Endometrial microvascular endothelial cells (primary cell): ENCODE data around the gene CYSRT1. TPM values are rescaled to one million over a fixed set of nuclear protein-coding genes. Genes with fewer than 3 reads are reported as not detected.
"Not testable (repeated sequence)": the region's sequence is repeated elsewhere in the genome, so short reads cannot be mapped to it uniquely, and the experiment has no call there.

Source experiments
- in situ Hi-C: cut with HindIII; loops from 2 replicates; pipeline ENCODE4 v1.10.0; 2017; ENCODE audit warnings: low sequenced_read_pairs, low pct_unique_long_range_greater_than_20kb; ENCODE audit errors: inconsistent ontology term
- total RNA-seq: library from RNA; depleted of rRNA; stranded (reverse); fragments of >200 nt; gene quantifications from one replicate; pipeline ENCODE4 v1.2.3, GENCODE V29; 2015; ENCODE audit errors: inconsistent ontology term

Gene CYSRT1
- total RNA-seq, 1 donor from 2014 or later, result not detected

DNA sequence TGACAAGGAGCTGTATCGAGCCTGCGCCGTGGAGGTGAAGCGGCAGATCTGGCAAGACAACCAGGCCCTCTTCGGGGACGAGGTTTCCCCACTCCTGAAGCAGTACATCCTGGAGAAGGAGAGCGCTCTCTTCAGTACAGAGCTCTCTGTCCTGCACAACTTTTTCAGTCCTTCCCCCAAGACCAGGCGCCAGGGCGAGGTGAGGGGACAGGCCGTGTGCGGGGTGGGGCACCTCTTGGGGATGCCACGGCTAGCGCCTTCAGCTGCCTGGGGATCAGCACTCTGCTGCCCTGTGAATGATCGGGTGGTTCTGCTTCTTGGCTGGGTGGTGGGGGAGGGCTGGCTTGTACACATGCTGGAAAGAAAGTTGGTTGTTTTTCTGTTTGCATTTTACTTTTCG, 31.9 kb downstream of the CYSRT1 start:
- in situ Hi-C loops, result no loop called here

GRCh38 chr9:137262173-137262908, 37.4 kb downstream of the CYSRT1 start:
- in situ Hi-C loops, result not testable (repeated sequence)

DNA sequence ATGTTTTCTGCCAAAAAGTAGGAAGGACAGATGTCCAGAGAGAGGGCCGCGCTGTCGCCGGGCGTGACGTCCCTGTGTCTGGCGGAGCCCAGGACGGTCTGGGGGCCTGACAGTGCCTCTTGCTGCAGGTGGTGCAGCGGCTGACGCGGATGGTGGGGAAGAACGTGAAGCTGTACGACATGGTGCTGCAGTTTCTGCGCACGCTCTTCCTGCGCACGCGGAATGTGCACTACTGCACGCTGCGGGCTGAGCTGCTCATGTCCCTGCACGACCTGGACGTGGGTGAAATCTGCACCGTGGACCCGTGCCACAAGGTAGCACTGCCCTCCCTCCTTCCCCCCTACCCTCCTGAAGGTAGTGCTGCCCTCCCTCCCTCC, 37.9 kb downstream of the CYSRT1 start:
- in situ Hi-C loops, result no loop called here

DNA sequence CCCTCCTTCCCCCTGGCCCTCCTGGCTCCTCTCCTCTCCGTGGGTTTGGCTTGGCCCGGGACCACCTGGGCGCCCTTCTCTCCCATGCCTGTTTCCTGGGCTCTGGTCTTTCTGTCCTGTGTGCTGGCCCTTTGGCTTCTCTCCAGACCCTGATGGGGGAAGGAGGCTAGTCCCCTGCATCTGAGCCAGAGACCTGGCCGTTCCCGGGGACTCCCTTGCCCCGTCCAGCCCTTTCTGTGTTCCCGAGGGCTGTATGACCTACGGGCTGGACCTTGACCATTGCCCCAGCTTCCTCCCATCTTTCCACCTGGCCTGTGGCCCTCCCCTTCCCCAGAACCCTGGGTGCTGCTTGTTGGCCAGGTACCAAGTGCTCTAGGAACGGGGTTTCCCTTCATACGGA, 38.5 kb downstream of the CYSRT1 start:
- in situ Hi-C loops, result no loop called here

DNA sequence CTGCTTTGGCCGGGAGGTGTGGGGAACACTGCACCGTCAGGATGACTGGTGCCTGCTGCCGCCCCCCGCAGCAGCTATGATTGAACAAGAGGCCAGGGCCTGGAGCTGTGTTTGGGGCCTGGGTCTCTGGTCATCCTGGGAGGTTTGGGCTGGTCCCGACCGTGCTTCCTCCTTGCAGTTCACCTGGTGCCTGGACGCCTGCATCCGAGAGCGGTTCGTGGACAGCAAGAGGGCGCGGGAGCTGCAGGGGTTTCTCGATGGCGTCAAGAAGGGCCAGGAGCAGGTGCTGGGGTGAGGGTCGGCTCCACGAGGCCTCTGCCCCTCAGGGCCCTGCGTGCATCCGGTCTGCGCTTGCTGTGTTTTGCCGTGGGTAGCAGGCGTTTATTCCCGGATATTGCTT, 39.1 kb downstream of the CYSRT1 start:
- in situ Hi-C loops, result no loop called here

DNA sequence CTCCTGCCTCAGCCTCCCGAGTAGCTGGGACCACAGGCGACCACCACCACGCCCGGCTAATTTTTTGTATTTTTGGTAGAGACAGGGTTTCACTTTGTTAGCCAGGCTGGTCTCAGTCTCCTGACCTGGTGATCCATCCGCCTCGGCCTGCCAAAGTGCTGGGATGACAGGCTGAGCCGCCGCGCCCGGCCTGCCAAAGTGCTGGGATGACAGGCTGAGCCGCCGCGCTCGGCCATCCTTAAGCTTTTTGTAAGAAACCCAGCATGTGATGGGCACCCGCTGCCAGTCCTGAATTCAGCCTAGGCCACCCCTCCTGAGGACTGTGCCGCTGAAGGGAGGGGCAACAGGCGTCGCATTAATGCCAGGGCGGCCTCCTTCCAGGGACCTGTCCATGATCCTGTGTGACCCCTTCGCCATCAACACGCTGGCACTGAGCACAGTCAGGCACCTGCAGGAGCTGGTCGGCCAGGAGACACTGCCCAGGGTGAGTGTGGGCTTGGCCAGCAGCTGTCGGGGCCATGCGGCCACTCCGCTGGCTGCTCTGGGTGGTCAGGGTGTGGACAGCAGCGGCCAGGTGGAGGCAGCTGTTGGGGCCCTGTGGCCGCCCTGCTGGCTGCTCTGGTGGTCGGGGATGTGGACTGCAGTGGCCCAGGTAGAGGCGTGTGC, 40.7 kb downstream of the CYSRT1 start:
- in situ Hi-C loops, result no loop called here

GRCh38 chr9:137266162-137266527, 41.2 kb downstream of the CYSRT1 start:
- in situ Hi-C loops, result no loop called here

GRCh38 chr9:137266585-137267453, 41.8 kb downstream of the CYSRT1 start:
- in situ Hi-C loops, result no loop called here

DNA sequence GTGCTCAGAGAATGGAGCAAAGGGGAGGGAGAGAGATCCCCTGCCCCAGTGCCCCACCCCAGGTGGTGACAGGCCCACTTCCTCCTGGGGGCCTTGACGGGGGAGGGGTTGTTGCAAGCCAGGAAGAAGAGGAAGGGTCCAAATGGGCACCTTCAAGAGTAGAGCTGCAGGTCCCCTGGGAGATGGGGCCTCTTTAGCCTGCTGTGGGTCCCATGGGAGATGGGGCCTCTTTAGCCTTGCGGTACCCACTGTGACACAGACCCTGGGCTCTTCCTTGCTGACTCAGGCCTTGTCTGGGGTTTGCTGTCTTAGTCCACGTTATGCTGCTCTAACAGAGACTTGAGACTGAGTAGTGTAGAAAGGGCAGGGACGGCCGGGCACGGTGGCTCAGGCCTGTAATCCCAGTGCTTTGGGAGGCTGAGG, 43.0 kb downstream of the CYSRT1 start:
- in situ Hi-C loops, result no loop called here

DNA sequence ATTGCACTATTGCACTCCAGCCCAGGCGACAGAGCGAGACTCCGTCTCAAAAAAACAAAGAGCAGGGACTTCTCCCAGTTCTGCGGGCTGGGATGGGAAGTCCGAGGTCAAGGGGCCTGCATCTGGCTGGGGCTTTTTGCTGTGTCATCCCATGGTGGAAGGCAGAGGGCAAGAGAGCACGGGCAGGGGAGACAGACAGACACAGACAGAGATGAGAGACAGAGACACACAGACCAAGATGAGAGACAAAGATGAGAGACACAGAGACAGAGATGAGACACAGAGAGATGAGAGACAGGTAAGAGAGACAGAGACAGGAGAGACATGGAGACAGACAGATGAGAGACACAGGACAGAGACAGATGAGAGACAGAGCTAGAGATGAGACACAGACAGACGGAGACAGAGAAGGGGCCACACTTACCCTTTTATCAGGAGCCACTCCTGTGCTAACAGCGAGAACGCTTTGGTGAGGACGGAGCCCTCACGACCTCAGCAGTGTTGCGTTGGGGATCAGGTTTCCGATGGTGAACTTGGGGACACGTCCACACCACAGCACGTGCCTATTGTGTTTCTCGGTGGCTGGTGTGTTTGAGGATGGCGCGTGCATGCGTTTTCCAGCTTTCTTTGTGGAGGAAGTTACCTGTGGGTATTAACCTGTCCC, 43.7 kb downstream of the CYSRT1 start:
- in situ Hi-C loops, result no loop called here

GRCh38 chr9:137269231-137269772, 44.3 kb downstream of the CYSRT1 start:
- in situ Hi-C loops, result no loop called here

GRCh38 chr9:137270929-137271695, 46.1 kb downstream of the CYSRT1 start:
- in situ Hi-C loops, result no loop called here

DNA sequence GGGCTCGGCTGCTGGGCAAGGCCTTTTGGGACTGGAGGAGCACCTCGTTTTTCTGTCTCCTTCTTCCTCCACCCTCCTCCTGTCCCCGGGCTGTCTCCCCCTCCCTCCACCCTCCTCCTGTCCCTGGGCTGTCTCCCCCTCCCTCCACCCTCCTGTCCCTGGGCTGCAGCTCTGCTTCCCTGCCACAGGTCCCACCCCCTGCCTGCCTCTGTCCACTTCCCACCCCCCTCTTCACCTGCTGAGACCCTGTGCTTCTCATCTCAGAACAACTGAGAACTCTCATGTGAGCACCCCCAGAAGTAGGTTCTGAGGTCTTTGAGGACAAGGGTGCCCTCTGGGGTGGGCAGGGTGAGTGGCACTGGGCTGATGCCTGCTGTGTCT, 46.7 kb downstream of the CYSRT1 start:
- in situ Hi-C loops, result no loop called here

DNA sequence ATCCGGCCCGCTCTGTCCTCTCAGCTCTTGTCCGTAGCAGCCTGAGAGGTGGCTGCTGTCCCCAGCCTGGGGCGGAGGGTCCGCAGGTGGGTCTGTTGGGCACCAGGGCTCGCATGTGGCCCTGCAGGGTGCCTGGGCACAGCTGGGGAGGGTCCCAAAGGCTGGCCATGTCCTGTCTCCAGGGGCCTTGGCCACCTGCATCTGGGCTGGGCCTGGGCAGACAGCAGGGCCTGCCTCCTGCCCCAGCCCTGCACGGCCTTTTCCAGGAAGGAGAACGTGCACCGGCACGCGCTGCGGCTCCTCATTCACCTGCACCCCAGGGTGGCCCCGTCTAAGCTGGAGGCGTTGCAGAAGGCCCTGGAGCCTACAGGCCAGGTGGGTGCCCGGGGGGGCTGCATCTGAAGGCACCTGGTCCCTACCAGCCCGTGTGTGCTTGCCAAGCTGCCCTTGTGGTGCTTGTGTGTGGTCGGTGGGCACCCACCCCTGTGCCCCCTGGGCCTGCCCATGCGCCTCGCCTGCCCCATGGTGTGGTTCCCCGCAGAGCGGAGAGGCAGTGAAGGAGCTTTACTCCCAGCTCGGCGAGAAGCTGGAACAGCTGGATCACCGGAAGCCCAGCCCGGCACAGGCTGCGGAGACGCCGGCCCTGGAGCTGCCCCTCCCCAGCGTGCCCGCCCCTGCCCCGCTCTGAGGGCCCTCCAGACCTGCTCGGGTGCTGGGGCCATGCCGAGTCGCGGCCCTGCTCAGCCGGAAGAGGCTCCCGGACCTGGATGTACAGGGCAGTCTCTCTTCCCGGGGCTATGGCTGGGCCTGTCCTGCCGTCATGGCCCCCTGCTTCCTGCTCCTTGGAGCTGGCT, 47.5 kb downstream of the CYSRT1 start:
- in situ Hi-C loops, result no loop called here

DNA sequence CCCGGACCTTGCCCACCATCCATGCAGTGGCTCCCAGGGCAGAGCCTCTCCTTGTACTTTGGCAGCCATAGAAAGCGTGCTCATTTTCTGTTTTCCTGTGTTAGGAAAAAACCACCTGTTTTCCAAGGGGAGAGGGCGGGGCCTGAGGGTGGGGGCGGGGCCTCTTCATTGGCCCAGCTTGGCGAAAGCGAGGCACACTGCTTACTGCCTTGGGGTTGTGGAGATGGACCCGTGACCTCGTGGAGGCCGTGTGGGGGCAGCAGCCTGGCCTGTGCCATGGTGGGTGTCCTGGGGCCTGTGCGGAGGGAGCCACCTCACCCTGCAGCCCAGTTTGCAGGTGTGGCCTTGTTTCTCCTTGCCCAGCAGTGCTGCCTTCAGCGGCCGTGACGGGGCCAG, 48.1 kb downstream of the CYSRT1 start:
- in situ Hi-C loops, result no loop called here

GRCh38 chr9:137273611-137274320, 48.8 kb downstream of the CYSRT1 start:
- in situ Hi-C loops, result no loop called here

DNA sequence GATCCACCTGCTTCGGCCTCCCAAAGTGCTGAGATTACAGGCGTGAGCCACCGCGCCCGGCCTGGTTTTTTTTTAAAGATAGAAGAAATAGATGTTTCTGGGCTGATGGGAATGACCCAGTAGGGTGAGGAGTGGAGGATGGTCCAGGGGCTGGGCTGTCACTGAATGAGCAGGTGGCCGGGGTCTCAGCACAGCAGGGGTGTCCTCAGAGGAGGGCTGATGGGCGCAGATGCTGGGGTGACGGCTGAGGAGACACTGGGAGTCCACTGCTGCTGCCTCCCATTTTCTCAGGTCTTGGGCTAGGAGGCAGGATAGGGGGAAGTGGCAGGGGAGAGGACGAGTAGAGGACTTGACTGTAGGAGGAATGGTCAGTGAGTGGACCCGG, 50.2 kb downstream of the CYSRT1 start:
- in situ Hi-C loops, result no loop called here
